WTC11 (cell line): ENCODE measurements around the gene CH25H. TPM values are rescaled to one million over a fixed set of nuclear protein-coding genes. Genes with fewer than 3 reads are reported as not detected.
A peak's percentile ranks its signal among the peaks of the same experiment; 100 is the strongest.

Experiments
- ATAC-seq: fragments of 200-7000 bp; cut with Tn5 transposase; 2 replicates; pipeline ENCODE4 v1.10.0; 2021; ENCODE audit warnings: mild to moderate bottlenecking, moderate library complexity
- CTCF ChIA-PET: fragments of 300-600 bp; sonication (Branson Sonifier 250); formaldehyde crosslinking; loops from one replicate; lab custom pipeline; 2021; ENCODE audit warnings: antibody characterized with exemption; lab: Charles Lee
- POLR2A ChIA-PET: fragments of 350-600 bp; sonication (Branson Sonifier 250); formaldehyde crosslinking; loops from one replicate; lab custom pipeline; 2021; ENCODE audit warnings: antibody characterized with exemption; lab: Charles Lee
- DNase-seq: peaks from one replicate; pipeline ENCODE4 v3.0.0; 2021; ENCODE audit warnings: low spot score
- H3K27ac Mint-ChIP-seq: 2 replicates; pipeline ENCODE4 v1.8.0; 2021; ENCODE audit warnings: mixed read lengths
- H3K27me3 Mint-ChIP-seq: 2 replicates; pipeline ENCODE4 v1.8.0; 2021; ENCODE audit warnings: low read depth, mild to moderate bottlenecking, moderate library complexity, mixed read lengths
- H3K36me3 Mint-ChIP-seq: 2 replicates; pipeline ENCODE4 v1.8.0; 2021; ENCODE audit warnings: mixed read lengths
- H3K4me1 Mint-ChIP-seq: 2 replicates; pipeline ENCODE4 v1.8.0; 2022; ENCODE audit warnings: mixed read lengths
- H3K4me3 Mint-ChIP-seq: 2 replicates; pipeline ENCODE4 v1.8.0; 2021; ENCODE audit warnings: mild to moderate bottlenecking, moderate library complexity, mixed read lengths
- H3K9me3 Mint-ChIP-seq: 2 replicates; pipeline ENCODE4 v1.8.0; 2021; ENCODE audit warnings: mixed read lengths
- ELF4 ChIP-seq: sonication (generic); formaldehyde crosslinking; IDR thresholded peaks from 2 replicates; pipeline ENCODE4 v1.8.1; 2022; ENCODE audit warnings: low read depth, mild to moderate bottlenecking, moderate library complexity, missing genetic modification reagents
- FOXP1 ChIP-seq: sonication (generic); formaldehyde crosslinking; IDR thresholded peaks from 2 replicates; pipeline ENCODE4 v1.8.0; 2022; ENCODE audit warnings: missing genetic modification reagents, mild to moderate bottlenecking, moderate library complexity, borderline replicate concordance
- KAT7 ChIP-seq: sonication (generic); formaldehyde crosslinking; IDR thresholded peaks from 2 replicates; pipeline ENCODE4 v1.8.1; 2023; ENCODE audit warnings: missing genetic modification reagents, mild to moderate bottlenecking, borderline replicate concordance
- NR1H2 ChIP-seq: sonication (generic); formaldehyde crosslinking; IDR thresholded peaks from 2 replicates; pipeline ENCODE4 v1.9.0; 2021; ENCODE audit warnings: mild to moderate bottlenecking, moderate library complexity, missing genetic modification reagents
- PRRX2 ChIP-seq: fragments of 250-450 bp; sonication (Bioruptor Pico); IDR thresholded peaks from 2 replicates; pipeline ENCODE4 v1.8.0; 2021; ENCODE audit warnings: mild to moderate bottlenecking
- SMAD3 ChIP-seq: sonication (generic); formaldehyde crosslinking; IDR thresholded peaks from 2 replicates; pipeline ENCODE4 v1.8.0; 2022; ENCODE audit warnings: missing genetic modification reagents, mild to moderate bottlenecking, borderline replicate concordance
- SOX15 ChIP-seq: fragments of 250-450 bp; sonication (Bioruptor Pico); IDR thresholded peaks from 2 replicates; pipeline ENCODE4 v1.9.0; 2021; ENCODE audit warnings: mild to moderate bottlenecking
- TEAD1 ChIP-seq: sonication (generic); formaldehyde crosslinking; IDR thresholded peaks from 2 replicates; pipeline ENCODE4 v1.8.0; 2022; ENCODE audit warnings: mild to moderate bottlenecking, missing genetic modification reagents
- ZNF219 ChIP-seq: sonication (generic); formaldehyde crosslinking; IDR thresholded peaks from 2 replicates; pipeline ENCODE4 v1.8.0; 2023; ENCODE audit warnings: missing genetic modification reagents, mild to moderate bottlenecking, borderline replicate concordance
- ZNF232 ChIP-seq: sonication (generic); formaldehyde crosslinking; IDR thresholded peaks from 2 replicates; pipeline ENCODE4 v1.8.0; 2022; ENCODE audit warnings: mild to moderate bottlenecking, missing genetic modification reagents
- ZNF263 ChIP-seq: sonication (generic); formaldehyde crosslinking; IDR thresholded peaks from 2 replicates; pipeline ENCODE4 v1.8.1; 2022; ENCODE audit warnings: low read depth, mild to moderate bottlenecking, moderate library complexity, missing genetic modification reagents
- ZNF416 ChIP-seq: fragments of 250-450 bp; sonication (Bioruptor Pico); IDR thresholded peaks from 2 replicates; pipeline ENCODE4 v1.9.0; 2021; ENCODE audit warnings: mild to moderate bottlenecking, inconsistent platforms
- ZNF423 ChIP-seq: fragments of 250-450 bp; sonication (Bioruptor Pico); IDR thresholded peaks from 2 replicates; pipeline ENCODE4 v2.1.2; 2022; ENCODE audit warnings: mild to moderate bottlenecking, moderate library complexity
- total RNA-seq: library from RNA; stranded (reverse); gene quantifications from 3 replicates; pipeline ENCODE4 v1.2.3, GENCODE V29; 2021
- TF ChIP-seq, protein P1 (sequence below): fragments of 200-600 bp; IDR thresholded peaks from 2 replicates; pipeline ENCODE4 v1.8.0; 2022; ENCODE audit warnings: antibody characterized with exemption
- TF ChIP-seq, protein P2 (sequence below): fragments of 250-450 bp; sonication (Bioruptor Pico); IDR thresholded peaks from 2 replicates; pipeline ENCODE4 v1.9.0; 2021; ENCODE audit warnings: mild to moderate bottlenecking
- TF ChIP-seq, protein P3 (sequence below): sonication (generic); formaldehyde crosslinking; IDR thresholded peaks from 2 replicates; pipeline ENCODE4 v1.8.0; 2023; ENCODE audit warnings: mild to moderate bottlenecking, missing genetic modification reagents
- TF ChIP-seq, protein P4 (sequence below): fragments of 250-450 bp; sonication (Bioruptor Pico); IDR thresholded peaks from 2 replicates; pipeline ENCODE4 v1.9.0; 2021; ENCODE audit warnings: mild to moderate bottlenecking
- TF ChIP-seq, protein P5 (sequence below): fragments of 250-450 bp; sonication (Bioruptor Pico); IDR thresholded peaks from 2 replicates; pipeline ENCODE4 v2.1.2; 2022; ENCODE audit warnings: mild to moderate bottlenecking, moderate library complexity
- TF ChIP-seq, protein P6 (sequence below): sonication (generic); formaldehyde crosslinking; IDR thresholded peaks from 2 replicates; pipeline ENCODE4 v1.8.1; 2023; ENCODE audit warnings: mild to moderate bottlenecking, missing genetic modification reagents, moderate library complexity
- TF ChIP-seq, protein P7 (sequence below): sonication (generic); formaldehyde crosslinking; IDR thresholded peaks from 2 replicates; pipeline ENCODE4 v1.8.0; 2022; ENCODE audit warnings: mild to moderate bottlenecking, missing genetic modification reagents
- TF ChIP-seq, protein P8 (sequence below): sonication (generic); formaldehyde crosslinking; IDR thresholded peaks from 2 replicates; pipeline ENCODE4 v1.8.1; 2022; ENCODE audit warnings: mild to moderate bottlenecking, moderate library complexity, missing genetic modification reagents

The CH25H gene
- total RNA-seq, 1 experiment from 2014 or later = not detected

DNA sequence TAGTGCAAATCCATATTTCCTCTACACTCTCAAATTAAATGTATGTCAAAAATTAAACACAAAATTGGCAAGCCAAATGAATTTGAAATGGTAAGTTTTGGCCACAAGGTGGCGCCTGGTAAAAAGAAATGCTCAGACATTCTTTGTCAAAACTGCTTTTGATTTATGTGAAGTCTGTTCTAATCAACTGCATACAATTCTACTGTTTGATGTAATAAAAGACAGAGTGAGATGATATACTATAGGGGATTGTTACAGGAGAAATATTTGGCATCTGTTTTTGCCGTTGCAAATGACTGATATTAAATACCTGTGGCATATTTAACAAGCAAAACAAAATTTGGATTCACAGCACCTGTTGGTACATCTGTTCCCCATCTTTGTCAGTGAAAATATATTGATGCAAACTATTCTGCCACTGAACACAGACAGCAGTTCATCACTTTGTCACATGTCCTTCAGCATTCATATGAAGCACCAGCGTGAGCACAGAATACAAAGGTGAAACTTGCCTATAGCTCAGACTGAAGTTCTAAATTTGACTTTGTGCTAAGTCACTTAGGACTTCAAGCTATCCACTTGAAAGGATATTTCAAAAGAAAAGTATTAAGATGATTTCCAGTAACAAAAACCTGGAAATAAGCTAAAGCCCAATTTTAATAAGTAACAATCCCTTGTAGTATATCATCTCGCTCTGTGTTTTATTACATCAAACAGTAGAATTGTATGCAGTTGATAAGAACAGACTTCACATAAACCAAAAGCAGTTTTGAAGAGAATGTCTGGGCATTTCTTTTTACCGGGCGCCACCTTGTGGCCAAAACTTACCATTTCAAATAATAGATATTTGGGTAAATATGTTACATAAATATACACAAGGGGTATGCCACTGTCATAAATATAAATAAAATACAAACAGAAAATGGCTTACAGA lies 10.2 kb upstream of the CH25H start:
- TF ChIP-seq, protein P1, sequence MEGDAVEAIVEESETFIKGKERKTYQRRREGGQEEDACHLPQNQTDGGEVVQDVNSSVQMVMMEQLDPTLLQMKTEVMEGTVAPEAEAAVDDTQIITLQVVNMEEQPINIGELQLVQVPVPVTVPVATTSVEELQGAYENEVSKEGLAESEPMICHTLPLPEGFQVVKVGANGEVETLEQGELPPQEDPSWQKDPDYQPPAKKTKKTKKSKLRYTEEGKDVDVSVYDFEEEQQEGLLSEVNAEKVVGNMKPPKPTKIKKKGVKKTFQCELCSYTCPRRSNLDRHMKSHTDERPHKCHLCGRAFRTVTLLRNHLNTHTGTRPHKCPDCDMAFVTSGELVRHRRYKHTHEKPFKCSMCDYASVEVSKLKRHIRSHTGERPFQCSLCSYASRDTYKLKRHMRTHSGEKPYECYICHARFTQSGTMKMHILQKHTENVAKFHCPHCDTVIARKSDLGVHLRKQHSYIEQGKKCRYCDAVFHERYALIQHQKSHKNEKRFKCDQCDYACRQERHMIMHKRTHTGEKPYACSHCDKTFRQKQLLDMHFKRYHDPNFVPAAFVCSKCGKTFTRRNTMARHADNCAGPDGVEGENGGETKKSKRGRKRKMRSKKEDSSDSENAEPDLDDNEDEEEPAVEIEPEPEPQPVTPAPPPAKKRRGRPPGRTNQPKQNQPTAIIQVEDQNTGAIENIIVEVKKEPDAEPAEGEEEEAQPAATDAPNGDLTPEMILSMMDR = peak; percentile 67
- TF ChIP-seq ZNF263 (CRISPR knock-in tag) = no peak
- ChIA-PET CTCF (interaction anchor here (0.6 to 2.5 kb wide), 28 partner anchors 10 to 489 kb away, joined by 3 to 28 read pairs (median 4); partner anchors contain the start of genes CH25H, FAS, IFIT1 and LIPA), POLR2A (no interaction called here)
- ATAC-seq = no peak
- Mint-ChIP-seq H3K36me3 (no peaks in the 10 kb centered on the region), H3K27me3 (no peaks in the 10 kb centered on the region), H3K27ac (no peak overlapping the region), H3K4me1 (peaks cover 17% of the 10 kb centered on the region), H3K4me3 (no peak overlapping the region), H3K9me3 (no peaks in the 10 kb centered on the region)
- peak; percentile 53 for DNase-seq

DNA sequence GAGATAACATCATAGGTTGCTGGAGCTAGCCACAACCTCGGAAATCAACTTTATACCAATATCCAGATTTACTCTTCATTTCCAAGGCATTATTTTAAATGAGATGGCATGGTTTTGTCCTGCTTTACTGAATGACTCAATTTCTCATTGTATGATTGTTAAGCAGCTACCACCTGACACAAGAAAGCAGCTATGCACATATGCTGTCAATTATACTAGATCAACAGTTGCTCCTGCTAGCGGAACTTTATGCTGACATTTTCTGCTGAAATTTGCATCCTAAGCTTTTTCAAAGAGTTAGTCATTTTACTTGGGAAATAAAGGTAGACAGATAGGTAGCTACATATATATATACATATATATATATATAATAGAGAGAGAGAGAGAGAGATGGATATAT lies 8.9 kb upstream of the CH25H start:
- TF ChIP-seq ZNF416 (no peak), NR1H2 (CRISPR knock-in tag) (no peak), ZNF232 (no peak), KAT7 (no peak), TEAD1 (CRISPR knock-in tag) (no peak), SOX15 (CRISPR knock-in tag) (no peak), ZNF423 (CRISPR knock-in tag) (no peak), SMAD3 (CRISPR knock-in tag) (no peak), PRRX2 (no peak), ZNF219 (CRISPR knock-in tag) (no peak), FOXP1 (CRISPR knock-in tag) (no peak), ZNF263 (CRISPR knock-in tag) (no peak), ELF4 (CRISPR knock-in tag) (no peak)
- TF ChIP-seq, protein P2, sequence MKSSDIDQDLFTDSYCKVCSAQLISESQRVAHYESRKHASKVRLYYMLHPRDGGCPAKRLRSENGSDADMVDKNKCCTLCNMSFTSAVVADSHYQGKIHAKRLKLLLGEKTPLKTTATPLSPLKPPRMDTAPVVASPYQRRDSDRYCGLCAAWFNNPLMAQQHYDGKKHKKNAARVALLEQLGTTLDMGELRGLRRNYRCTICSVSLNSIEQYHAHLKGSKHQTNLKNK (CRISPR knock-in tag) = no peak
- TF ChIP-seq, protein P3, sequence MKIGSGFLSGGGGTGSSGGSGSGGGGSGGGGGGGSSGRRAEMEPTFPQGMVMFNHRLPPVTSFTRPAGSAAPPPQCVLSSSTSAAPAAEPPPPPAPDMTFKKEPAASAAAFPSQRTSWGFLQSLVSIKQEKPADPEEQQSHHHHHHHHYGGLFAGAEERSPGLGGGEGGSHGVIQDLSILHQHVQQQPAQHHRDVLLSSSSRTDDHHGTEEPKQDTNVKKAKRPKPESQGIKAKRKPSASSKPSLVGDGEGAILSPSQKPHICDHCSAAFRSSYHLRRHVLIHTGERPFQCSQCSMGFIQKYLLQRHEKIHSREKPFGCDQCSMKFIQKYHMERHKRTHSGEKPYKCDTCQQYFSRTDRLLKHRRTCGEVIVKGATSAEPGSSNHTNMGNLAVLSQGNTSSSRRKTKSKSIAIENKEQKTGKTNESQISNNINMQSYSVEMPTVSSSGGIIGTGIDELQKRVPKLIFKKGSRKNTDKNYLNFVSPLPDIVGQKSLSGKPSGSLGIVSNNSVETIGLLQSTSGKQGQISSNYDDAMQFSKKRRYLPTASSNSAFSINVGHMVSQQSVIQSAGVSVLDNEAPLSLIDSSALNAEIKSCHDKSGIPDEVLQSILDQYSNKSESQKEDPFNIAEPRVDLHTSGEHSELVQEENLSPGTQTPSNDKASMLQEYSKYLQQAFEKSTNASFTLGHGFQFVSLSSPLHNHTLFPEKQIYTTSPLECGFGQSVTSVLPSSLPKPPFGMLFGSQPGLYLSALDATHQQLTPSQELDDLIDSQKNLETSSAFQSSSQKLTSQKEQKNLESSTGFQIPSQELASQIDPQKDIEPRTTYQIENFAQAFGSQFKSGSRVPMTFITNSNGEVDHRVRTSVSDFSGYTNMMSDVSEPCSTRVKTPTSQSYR (CRISPR knock-in tag) = no peak
- TF ChIP-seq, protein P4, sequence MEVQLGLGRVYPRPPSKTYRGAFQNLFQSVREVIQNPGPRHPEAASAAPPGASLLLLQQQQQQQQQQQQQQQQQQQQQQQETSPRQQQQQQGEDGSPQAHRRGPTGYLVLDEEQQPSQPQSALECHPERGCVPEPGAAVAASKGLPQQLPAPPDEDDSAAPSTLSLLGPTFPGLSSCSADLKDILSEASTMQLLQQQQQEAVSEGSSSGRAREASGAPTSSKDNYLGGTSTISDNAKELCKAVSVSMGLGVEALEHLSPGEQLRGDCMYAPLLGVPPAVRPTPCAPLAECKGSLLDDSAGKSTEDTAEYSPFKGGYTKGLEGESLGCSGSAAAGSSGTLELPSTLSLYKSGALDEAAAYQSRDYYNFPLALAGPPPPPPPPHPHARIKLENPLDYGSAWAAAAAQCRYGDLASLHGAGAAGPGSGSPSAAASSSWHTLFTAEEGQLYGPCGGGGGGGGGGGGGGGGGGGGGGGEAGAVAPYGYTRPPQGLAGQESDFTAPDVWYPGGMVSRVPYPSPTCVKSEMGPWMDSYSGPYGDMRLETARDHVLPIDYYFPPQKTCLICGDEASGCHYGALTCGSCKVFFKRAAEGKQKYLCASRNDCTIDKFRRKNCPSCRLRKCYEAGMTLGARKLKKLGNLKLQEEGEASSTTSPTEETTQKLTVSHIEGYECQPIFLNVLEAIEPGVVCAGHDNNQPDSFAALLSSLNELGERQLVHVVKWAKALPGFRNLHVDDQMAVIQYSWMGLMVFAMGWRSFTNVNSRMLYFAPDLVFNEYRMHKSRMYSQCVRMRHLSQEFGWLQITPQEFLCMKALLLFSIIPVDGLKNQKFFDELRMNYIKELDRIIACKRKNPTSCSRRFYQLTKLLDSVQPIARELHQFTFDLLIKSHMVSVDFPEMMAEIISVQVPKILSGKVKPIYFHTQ (CRISPR knock-in tag) = no peak
- TF ChIP-seq, protein P5, sequence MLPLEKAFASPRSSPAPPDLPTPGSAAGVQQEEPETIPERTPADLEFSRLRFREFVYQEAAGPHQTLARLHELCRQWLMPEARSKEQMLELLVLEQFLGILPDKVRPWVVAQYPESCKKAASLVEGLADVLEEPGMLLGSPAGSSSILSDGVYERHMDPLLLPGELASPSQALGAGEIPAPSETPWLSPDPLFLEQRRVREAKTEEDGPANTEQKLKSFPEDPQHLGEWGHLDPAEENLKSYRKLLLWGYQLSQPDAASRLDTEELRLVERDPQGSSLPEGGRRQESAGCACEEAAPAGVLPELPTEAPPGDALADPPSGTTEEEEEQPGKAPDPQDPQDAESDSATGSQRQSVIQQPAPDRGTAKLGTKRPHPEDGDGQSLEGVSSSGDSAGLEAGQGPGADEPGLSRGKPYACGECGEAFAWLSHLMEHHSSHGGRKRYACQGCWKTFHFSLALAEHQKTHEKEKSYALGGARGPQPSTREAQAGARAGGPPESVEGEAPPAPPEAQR (CRISPR knock-in tag) = no peak
- TF ChIP-seq, protein P6, sequence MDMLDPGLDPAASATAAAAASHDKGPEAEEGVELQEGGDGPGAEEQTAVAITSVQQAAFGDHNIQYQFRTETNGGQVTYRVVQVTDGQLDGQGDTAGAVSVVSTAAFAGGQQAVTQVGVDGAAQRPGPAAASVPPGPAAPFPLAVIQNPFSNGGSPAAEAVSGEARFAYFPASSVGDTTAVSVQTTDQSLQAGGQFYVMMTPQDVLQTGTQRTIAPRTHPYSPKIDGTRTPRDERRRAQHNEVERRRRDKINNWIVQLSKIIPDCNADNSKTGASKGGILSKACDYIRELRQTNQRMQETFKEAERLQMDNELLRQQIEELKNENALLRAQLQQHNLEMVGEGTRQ (CRISPR knock-in tag) = no peak
- TF ChIP-seq, protein P7, sequence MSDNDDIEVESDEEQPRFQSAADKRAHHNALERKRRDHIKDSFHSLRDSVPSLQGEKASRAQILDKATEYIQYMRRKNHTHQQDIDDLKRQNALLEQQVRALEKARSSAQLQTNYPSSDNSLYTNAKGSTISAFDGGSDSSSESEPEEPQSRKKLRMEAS = no peak
- TF ChIP-seq, protein P8, sequence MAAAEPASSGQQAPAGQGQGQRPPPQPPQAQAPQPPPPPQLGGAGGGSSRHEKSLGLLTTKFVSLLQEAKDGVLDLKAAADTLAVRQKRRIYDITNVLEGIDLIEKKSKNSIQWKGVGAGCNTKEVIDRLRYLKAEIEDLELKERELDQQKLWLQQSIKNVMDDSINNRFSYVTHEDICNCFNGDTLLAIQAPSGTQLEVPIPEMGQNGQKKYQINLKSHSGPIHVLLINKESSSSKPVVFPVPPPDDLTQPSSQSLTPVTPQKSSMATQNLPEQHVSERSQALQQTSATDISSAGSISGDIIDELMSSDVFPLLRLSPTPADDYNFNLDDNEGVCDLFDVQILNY (CRISPR knock-in tag) = no peak
- Mint-ChIP-seq H3K4me1 (peaks cover 8% of the 10 kb centered on the region), H3K27ac (no peak overlapping the region), H3K27me3 (no peaks in the 10 kb centered on the region; the same call in 1 of the 2 replicates), H3K36me3 (no peaks in the 10 kb centered on the region), H3K9me3 (no peaks in the 10 kb centered on the region), H3K4me3 (no peak overlapping the region)
- POLR2A ChIA-PET = no interaction called here
- ATAC-seq (no peak), DNase-seq (no peak)
- CTCF ChIA-PET = interaction anchor here (0.8 to 1.3 kb wide), 5 partner anchors 9 to 283 kb away, joined by 3 to 4 read pairs (median 3); partner anchors contain the start of genes CH25H and LIPA
